Activated CD4-positive, CD25-positive, alpha-beta regulatory T cell treated with anti-CD3 and anti-CD28 coated beads, Interleukin-2, amount 50 U/mL, for 16 hours (primary cell): Measurements from ENCODE around the gene CR1L.
"Not testable (repeated sequence)": the region's sequence is repeated elsewhere in the genome, so short reads cannot be mapped to it uniquely, and the experiment has no call there.

Experiments
- DNase-seq: peaks from one replicate; pipeline ENCODE4 v3.0.0-alpha.2; 2020; ENCODE audit warnings: low read depth, low spot score

The CR1L gene

DNA sequence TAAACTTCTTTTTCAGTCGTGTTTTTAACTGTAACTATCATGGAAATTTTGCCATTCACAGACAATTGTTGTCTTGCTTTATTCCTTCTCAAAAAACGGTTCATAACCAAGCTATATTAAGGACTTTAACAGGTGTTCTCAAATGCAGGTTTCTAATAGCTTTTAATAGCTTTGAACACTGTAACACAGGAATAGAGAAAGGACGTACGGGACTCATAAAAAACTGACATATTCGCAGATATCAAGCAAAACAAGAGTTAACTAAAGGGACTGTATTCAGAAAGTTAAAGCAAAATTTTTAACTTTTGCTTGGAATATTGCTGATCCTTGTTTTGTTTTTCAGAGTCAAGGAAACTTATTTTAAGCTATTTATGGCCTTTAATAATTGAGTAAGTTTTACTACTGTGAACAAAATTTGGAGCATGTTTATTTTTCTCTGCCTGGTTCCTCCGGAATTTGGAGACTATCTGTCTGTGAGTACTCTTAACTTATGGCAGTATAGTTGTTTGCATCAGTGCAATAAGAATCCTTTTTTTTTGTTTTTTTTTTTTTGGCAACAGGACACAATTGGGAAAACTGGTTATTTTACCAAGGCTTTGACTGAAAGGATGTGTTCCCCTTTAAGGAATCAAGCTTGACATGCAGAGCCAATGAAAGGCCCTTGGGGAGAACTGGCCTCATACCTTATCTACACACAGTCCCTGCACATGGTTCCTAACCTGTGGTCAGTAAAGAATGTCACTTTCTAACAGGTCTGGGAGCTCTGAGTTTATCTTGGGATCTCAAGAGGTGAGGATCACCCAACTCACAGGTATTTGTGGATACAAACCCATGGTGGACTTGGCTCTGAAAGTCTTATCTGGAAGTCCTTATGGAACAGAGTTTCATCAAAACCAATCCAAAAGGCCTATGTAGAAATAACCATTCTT is 101.2 kb downstream of the CR1L start:
- DNase-seq: no peak

GRCh38 chr1:207747627-207748492 is 102.9 kb downstream of the CR1L start:
- no peak for DNase-seq

DNA sequence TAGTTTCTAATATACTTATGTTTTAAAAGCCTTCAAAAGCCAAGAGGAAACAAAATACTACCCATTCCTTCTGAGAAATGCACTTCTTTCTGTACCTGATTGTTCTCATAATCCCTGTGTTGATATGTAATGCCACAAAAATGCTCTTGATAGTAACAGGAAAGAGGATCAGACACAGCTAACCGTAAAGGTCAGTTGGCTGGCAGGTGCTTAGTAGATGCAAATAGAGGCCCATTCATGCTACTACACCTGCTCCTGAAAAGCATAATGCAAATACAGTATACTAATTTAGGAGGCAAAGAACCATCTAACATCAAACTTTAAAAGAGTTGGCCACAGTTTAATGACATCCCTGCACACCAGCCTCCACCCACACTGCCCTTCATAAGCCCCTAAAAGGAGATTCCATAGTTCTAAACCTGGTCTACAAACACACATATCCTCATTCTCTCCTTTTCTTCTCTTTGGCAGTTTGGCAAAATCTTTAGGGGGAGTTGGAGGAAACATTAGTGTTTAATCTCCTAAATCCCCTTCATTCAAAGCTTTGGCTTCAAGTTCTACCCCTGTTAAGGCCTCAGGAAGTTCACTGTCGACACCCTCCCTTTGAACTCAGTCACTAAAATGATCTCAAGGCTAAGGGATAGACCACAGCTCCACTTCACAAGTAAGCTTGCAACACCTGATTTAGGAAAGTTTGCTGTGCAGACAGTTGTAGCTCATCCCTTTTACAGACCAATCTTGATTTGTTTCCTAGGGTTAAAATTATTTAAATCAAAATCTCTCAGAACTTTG is 104.0 kb downstream of the CR1L start:
- DNase-seq: no peak

DNA sequence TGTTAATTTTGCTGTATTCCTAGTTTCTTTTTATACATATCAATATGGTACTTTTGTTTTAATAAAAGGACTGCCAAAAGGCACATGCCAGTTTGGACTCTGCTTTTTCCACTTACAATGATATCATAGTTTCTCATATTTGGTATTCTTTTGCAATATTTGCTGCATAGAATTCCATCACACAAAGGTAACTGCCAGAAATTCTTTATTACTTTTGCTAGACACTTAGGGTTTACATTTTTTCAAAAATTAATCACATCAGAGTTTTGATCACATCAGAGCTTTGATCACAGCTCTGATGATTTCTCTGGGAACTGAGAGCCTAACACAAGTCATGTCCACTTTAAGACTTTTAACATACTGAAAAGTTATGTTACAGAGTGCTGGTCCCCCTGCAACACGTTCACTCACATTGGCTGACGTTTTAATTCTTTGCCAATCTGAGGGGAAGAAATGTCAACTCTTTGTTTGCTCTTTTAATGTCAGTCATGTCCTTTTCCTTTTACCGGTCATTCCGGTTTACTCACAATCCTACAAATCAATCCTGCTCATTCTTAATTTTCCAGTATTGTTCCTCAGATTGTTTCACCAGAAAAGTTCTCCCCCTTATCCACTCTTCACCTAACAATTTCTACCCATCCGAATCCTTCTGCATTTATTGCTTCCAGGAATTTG is 105.8 kb downstream of the CR1L start:
- DNase-seq: no peak

DNA sequence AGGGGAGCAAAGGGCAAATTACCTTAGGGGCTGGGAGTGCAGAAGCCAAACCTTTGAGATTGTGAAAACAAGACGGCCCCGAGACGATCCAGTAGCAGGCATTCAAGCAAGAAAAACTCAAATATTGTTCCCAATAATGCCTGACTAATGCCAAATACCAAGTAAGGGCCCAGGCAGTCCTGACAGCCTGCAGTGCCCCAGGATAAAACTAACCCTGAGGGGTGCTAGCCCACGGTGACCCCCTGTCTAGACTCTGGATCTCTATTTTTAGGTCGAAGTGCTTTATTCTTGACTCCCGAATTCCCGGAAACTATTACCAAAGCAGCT is 106.5 kb downstream of the CR1L start:
- not testable (repeated sequence) for DNase-seq

GRCh38 chr1:207751790-207752455 is 107.0 kb downstream of the CR1L start, which contains the start of gene CD46:
Gene CD46, plus strand, starts transcription at chr1:207752054. Its CDS starts 159 bp downstream, at chr1:207752213.
- DNase-seq: peak; percentile 84

DNA sequence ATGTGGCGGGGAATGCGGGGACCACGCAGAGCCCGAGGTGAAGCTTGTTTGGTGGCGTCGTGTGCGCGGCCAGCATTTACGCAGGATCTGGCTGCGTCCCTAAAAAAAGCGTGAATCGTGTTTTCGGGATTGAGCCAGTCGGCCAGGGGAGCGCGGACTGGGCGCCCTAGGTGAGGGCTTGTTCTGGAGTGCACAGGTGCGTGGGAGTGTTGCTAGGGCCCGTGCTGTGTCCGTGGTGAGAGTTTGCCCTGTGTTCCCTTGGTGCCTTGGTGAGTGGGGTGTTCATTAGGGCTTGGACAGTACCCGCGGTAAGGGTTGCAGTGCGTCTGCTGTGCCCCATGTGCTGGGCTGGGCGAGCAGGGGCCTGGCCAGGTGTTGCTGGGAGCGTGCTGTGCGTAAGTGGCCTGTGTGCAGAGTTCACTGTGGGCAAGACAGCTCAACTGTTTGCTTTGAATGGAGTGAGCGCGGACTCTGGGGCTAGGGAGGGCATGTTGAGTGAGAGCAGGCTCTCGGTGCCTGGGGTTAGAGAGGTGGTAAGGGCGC is 107.6 kb downstream of the CR1L start:
- no peak for DNase-seq

DNA sequence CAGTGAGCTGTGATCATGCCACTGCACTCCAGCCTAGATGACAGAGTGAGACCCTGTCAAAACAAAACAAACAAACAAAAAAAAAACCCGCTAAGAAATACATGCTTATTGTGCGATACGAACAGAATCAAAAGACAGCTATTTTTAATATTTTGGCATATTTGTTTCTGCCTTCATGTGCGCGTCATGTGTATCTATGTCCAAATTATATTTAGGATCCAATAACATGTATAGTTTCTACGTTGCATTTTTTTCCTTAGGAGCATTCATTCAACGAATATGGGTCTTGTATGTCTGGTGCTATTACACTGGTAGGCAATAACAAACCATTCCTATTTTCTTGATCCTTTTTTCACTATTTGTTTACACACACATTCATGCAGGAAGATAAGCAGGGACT is 108.7 kb downstream of the CR1L start:
- DNase-seq: no peak

- no peak for DNase-seq
These were observed 109.1 kb downstream of the CR1L start for GRCh38 chr1:207754011-207754410.

DNA sequence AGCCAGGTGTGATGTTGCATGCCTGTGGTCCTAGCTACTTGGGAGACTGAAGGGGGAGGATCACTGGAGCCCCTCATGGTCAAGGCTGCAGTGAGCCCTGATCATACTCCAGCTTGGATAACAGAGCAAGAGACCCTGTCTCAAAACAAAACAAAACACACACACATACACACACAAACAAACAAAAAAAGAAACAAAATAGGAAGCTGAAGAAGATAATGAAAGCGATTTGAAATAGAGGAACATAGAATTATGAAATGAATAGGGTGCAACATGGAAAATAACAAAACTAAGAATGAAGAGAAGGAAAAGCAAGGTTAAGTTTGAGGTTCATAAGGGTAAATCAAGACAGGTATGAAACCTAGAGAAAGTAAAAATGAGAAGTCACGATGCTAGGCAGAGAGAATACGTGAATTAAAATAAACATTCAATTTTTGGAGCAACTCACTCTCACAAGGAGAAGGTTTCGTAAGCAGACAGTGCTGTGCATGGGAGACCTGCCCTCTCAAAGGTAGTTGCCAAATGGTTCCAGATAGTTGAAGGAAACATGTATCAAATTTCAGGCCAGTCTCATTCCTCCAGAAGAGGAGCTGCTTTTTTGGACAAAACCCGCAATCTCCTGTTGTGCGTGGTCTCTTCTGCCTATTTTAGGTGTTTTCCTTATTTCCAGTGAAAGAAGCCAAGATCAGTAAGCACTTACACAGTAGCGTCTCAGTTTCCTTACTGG is 110.2 kb downstream of the CR1L start:
- no peak for DNase-seq

DNA sequence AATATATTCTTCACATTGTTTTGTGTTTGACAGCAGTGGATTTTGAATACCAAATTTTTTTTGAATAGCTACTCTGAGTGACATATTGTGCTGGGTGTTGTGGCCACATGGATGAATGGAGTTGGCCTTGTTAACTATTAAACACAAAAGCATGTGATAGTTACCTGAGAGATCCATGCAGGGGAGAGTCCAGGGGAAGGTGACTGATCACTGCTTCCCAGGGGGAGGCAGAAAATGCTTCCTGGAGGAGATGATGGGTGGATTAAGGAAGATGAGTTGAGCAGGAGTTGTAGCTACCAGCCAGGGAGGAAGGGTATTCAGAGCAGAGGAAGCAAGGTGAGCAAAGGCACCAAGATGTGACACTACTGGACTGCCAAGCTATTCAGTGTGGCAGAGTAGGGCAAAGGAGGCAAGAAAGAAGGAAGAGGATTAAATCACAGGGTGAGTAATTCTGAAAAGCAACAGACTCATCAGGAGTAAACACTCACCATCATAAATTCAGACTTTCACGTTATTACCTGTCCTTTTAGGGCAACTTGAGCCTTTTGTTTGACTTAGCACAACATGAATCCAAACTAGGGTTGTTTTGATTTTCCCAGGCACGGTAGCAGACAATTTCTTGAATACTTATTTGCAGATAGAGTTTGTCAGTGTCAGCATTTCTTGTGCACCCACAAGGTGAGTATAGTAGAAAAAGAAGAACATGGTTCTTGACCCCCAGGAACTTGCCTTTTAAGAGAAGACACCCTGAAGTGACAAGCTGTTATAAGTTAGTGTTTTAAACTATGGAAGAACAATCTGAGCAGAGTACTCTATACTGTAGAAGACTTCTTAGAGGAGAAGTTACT is 111.1 kb downstream of the CR1L start:
- no peak for DNase-seq

DNA sequence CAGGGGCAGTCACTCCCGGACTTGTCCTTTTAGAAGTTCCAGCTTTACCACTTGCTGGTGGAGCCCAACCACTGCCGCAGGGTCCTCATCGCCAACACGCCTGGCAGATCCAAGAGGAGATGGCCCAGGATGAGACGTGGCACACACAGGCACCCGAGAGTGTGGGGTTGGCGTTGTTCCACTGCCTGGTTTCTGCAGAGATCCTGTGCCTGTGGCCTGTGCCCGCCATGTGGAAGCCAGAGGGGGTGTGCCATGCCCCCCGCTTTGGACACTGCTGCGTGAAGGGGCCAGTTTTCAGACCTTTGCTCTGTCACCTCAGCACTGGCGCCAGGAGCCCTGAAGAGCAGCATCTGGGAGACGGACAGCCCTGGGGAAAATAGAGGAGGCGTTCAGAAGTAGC is 117.7 kb downstream of the CR1L start:
- no peak for DNase-seq

GRCh38 chr1:207763091-207763490 is 118.2 kb downstream of the CR1L start:
- no peak for DNase-seq

DNA sequence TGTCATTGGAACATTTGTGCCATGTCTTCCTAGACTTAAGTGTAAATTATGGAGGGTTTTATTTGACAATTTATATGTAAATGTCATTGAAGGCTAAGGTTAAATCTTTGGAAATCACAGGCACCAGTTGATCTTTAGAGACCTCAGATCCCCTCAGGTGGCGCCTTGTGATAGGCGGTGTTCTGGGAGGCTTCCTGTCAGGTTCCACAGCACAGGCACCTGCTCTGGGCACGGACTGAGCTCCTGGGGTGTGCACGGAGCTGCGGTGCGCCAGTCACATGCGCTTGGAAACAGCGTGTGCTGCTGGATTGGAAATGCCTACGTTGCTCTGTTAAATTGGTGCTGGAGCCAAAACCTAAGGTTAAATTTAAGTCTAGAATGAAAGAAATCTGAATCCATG is 119.0 kb downstream of the CR1L start:
- no peak for DNase-seq

- no peak for DNase-seq
These were observed 121.6 kb downstream of the CR1L start for GRCh38 chr1:207766569-207766968.

- DNase-seq: not testable (repeated sequence)
These were observed 125.6 kb downstream of the CR1L start for GRCh38 chr1:207770514-207770913.
